Measurements from ENCODE around the gene KLK6.

The KLK6 gene

DNA sequence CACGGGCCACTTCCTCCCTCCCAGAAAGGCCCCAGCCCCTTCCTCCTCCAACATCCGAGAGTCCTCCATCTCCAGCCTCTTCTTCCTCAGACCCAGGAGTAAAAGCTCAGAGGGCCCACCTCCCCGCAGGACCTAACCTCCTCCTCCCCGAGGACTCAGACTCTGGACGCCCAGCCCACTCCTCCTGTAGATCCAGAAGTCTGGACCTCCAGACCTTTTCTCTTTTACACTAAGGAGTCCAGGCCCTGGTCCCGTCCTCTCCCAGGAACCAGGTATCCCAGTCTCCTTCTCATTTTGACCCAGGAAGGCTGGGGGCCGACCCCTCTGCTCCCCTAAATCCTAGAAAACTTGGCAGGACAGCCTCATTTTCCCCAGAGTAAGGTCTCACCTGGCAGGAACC is 33.9 kb upstream of the KLK6 start:
- TF ChIP-seq, protein P1, sequence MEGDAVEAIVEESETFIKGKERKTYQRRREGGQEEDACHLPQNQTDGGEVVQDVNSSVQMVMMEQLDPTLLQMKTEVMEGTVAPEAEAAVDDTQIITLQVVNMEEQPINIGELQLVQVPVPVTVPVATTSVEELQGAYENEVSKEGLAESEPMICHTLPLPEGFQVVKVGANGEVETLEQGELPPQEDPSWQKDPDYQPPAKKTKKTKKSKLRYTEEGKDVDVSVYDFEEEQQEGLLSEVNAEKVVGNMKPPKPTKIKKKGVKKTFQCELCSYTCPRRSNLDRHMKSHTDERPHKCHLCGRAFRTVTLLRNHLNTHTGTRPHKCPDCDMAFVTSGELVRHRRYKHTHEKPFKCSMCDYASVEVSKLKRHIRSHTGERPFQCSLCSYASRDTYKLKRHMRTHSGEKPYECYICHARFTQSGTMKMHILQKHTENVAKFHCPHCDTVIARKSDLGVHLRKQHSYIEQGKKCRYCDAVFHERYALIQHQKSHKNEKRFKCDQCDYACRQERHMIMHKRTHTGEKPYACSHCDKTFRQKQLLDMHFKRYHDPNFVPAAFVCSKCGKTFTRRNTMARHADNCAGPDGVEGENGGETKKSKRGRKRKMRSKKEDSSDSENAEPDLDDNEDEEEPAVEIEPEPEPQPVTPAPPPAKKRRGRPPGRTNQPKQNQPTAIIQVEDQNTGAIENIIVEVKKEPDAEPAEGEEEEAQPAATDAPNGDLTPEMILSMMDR (conservative IDR thresholded peaks at IDR 0.05; ENCODE audit: low read depth): no peak
- ChIA-PET CTCF (interaction anchor here (0.6 to 1.2 kb wide), 2 partner anchors 14 to 81 kb away, joined by 3 read pairs; no protein-coding TSS in a partner anchor), POLR2A (ENCODE audit: low non-redundant PET) (no interaction called here)
- no peak for DNase-seq (ENCODE audit: low spot score)
- H3K27ac ChIP-seq: no peak overlapping the region

DNA sequence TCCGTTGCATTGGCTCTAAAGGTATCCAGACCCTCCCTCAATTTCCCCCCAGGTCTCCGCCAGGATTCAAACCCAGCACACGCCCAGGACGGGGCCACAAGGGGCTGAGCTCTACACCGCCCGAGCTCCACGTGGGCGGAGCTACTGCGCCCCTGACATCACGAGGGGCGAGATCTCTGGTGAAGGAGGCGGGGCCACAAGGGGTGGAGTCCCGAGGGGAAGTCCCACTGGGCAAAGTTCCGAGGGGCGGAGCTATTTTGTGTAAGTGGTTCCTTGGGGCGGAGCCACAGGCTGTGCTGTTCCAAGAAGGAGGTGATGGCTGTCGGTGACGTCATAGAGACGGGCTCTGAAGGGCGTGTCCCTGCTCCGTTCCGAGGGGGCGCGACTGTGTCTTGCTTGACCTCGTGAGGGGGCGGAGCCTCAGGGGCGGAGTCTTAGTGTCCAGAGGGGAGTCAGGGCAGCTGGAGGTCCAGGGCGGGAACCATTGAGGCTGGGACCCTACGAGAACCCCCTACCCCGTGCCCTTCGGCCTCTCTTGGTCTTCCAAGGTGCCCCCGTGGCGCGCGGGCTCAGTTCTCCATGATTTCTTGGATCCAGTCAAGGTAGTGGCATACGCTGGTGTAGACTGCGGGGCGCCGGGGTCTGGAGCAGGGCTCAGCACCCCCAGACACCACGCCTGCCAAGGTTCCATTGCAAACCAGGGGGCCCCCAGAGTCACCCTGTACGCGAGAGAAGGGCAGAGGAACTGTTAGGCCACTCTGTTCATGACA is 33.3 kb upstream of the KLK6 start:
- TF ChIP-seq, protein P1 (conservative IDR thresholded peaks at IDR 0.05; ENCODE audit: low read depth): no peak
- ChIA-PET POLR2A (ENCODE audit: low non-redundant PET) (interaction anchor here (0.7 kb wide), 1 partner anchor 70 kb away, joined by 3 read pairs; no protein-coding TSS in a partner anchor), CTCF (interaction anchor here (0.6 to 2.0 kb wide), 4 partner anchors 14 to 102 kb away, joined by 3 to 7 read pairs (median 3); no protein-coding TSS in a partner anchor)
- peak; percentile 94 for DNase-seq (ENCODE audit: low spot score)
- H3K27ac ChIP-seq: no peak overlapping the region

DNA sequence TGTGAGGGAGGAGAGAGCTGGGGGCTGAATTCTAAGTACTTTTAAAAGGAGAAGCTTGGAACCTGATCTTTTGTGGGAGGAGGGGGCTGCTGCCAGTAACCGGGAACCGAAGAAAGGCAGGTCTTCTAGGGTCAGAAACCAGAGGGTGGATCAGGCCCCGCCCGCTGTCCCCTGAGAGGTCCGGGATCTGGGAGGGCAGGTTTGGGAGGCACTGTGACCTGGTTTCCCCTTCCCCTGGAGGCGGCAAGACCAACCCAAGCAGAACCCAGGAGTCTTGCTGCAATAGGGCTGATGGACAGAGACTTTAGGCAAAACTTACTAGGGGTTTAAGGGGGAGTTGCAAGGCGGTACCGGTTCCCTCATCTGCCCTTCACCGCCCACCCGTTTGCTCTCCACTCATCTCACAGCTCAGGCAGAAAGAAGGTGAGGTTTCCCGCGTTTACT is 32.7 kb upstream of the KLK6 start:
- POLR2A ChIA-PET (ENCODE audit: low non-redundant PET): interaction anchor here (0.7 to 0.8 kb wide), 3 partner anchors 69 to 86 kb away, joined by 3 to 4 read pairs (median 3); no protein-coding TSS in a partner anchor
- H3K27ac ChIP-seq: no peak overlapping the region
- no peak for DNase-seq (ENCODE audit: low spot score)
- CTCF ChIA-PET: interaction anchor here (0.6 to 2.0 kb wide), 3 partner anchors 15 to 103 kb away, joined by 3 to 7 read pairs (median 6); no protein-coding TSS in a partner anchor
- TF ChIP-seq, protein P1 (conservative IDR thresholded peaks at IDR 0.05; ENCODE audit: low read depth): no peak

DNA sequence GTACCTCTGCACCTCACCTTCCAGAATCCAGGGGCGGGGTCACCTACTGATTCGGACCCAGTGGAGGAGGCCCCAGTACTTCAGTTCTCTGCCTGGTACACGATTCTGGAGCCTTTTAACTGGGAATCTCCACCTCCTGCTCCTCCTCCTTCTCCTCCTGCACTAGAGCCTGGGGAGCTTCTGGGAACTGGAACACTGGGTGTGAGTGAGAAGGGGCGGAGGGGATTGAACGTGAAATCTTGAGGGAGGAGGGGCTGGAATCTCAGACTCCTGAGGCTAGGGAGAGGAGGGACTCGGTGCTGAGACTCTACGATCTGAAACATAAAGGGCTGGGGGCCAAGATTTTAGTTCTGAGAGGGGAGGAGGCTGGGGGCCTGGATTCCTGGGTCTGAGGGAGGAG is 32.1 kb upstream of the KLK6 start, which contains the start of gene KLK8:
Gene KLK8, minus strand, starts transcription at position 90 of the 400 bp plus-strand sequence. CDS start 437 bp downstream, outside the sequence.
- H3K27ac ChIP-seq: no peak within 1 kb of the TSS
- no peak for DNase-seq (ENCODE audit: low spot score)
- CTCF ChIA-PET: interaction anchor here (0.6 to 2.0 kb wide), 3 partner anchors 15 to 79 kb away, joined by 6 to 7 read pairs (median 6); no protein-coding TSS in a partner anchor
- POLR2A ChIA-PET (ENCODE audit: low non-redundant PET): interaction anchor here (0.7 to 1.0 kb wide), 3 partner anchors 15 to 85 kb away, joined by 3 to 4 read pairs (median 3); no protein-coding TSS in a partner anchor
- TF ChIP-seq, protein P1 (conservative IDR thresholded peaks at IDR 0.05; ENCODE audit: low read depth): no peak

DNA sequence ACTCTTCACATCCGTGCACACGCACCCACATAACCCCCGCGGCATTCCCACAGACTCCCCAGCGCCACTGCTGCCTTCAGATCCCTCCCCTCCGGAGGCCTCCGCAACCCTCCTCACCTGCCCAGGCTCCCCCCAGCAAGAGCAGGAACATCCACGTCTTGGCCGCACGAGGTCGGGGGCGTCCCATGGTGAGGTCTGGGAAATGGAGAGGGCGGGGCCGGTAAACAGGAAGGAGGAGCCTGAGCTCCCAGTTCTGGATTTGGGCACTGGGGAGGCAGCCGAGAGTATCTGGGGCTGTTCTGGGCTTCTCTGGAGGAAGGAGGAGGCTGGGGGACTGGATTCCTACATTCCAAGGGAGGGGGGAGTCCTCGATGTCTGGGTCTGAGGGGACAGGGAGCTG is 31.6 kb upstream of the KLK6 start:
- POLR2A ChIA-PET (ENCODE audit: low non-redundant PET): interaction anchor here (1.0 kb wide), 1 partner anchor 16 kb away, joined by 3 read pairs; no protein-coding TSS in a partner anchor

DNA sequence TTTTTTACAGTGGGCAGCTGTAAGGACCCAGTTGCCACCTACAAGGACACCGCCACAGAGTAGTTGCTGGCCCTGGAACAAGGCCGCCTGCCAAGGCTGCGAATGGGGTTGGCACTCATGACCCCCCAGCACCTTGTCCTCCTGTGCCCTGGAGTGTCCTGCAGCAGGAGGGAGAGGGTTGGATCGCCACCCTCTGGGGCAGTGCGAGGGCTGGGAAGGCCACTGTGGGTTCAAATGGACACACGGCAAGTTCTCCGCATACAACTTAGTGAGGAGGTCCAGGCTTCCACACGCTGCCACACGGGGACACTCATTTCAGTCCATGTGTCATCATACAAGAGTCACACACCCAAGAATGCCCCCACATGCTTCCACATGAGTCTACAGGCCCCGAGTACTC is 31.0 kb upstream of the KLK6 start:
- no peak overlapping the region for H3K27ac ChIP-seq
- CTCF ChIA-PET: interaction anchor here (0.6 to 2.0 kb wide), 2 partner anchors 16 to 45 kb away, joined by 3 to 7 read pairs; no protein-coding TSS in a partner anchor
- DNase-seq (ENCODE audit: low spot score): no peak
- POLR2A ChIA-PET (ENCODE audit: low non-redundant PET): interaction anchor here (1.0 kb wide), 1 partner anchor 16 kb away, joined by 3 read pairs; no protein-coding TSS in a partner anchor
- TF ChIP-seq, protein P1 (conservative IDR thresholded peaks at IDR 0.05; ENCODE audit: low read depth): no peak

More for the DNA sequence above, 31.6 kb upstream of the KLK6 start:
- CTCF ChIA-PET: interaction anchor here (0.8 to 2.0 kb wide), 2 partner anchors 16 to 78 kb away, joined by 6 to 7 read pairs; no protein-coding TSS in a partner anchor
- no peak overlapping the region for H3K27ac ChIP-seq
- TF ChIP-seq, protein P1 (conservative IDR thresholded peaks at IDR 0.05; ENCODE audit: low read depth): no peak
- DNase-seq (ENCODE audit: low spot score): no peak

Measured in RWPE1 (cell line).